HG03439 (cell line): ENCODE results near the gene NEMP2.
"Not testable (repeated sequence)": the region's sequence is repeated elsewhere in the genome, so short reads cannot be mapped to it uniquely, and the experiment has no call there.

Source experiments
- ATAC-seq: cut with Tn5 transposase; IDR thresholded peaks from one replicate; pipeline ENCODE4 v1.9.1; 2021; ENCODE audit warnings: mild to moderate bottlenecking, moderate library complexity; ENCODE audit not compliant: unreplicated experiment

NEMP2 gene

GRCh38 chr2:190494600-190495227 lies 39.8 kb downstream of the NEMP2 start:
- not testable (repeated sequence) for ATAC-seq

DNA sequence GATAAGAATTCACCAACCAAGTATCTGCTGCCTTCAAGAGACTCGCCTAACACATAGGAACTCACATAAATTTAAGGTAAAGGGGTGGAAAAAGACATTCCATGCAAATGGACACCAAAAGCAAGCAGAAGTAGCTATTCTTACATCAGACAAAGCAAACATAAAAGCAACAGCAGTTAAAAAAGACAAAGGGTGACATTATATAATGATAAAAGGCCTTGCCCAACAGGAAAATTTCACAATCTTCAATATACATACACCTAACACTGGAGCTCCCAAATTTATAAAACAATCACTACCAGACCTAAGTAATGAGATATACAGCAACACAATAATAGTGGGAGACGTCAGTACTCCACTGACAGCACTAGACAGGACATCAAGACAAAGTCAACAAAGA lies 41.4 kb downstream of the NEMP2 start:
- no peak for ATAC-seq

- ATAC-seq: no peak
Measured at GRCh38 chr2:190490502-190490901, 44.0 kb downstream of the NEMP2 start.

GRCh38 chr2:190489475-190489874 lies 45.0 kb downstream of the NEMP2 start:
- ATAC-seq: no peak

DNA sequence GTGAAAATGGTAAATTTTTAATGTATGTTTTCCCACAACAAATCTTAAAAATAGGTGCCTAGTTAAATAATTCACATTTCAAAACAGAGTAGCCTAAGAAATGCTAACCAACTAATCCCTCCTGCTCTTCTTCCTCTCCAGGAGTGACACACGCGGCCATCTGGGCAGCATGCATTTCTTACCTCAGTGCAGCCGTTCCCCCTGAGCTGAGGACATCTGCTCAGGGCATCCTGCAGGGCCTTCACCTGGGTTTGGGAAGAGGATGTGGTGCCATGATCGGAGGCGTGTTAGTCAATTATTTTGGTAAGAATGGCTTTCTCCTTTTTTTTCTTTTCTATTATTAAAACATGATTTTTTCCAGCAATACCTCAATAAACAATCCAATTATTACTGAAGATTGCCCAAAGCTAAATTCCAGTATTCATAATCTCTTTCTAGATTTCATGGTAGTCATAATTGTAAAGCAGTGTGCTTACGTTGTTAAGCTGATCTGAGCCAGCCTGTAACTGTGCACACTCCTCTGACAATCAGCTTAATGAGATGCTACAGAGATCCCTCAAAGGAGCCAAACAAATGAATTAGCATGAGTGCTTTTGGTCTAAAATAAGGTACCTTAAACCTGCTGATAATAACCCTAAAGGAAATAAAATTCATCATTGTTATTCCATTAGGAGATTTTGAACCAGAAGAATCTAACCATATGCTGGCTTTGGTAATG lies 45.8 kb downstream of the NEMP2 start:
- no peak for ATAC-seq

- ATAC-seq: no peak
Measured at GRCh38 chr2:190486037-190486623, 48.4 kb downstream of the NEMP2 start.

GRCh38 chr2:190482451-190482850 lies 52.1 kb downstream of the NEMP2 start:
- ATAC-seq: no peak

- ATAC-seq: no peak
Measured at GRCh38 chr2:190481339-190481738, 53.2 kb downstream of the NEMP2 start.

GRCh38 chr2:190478572-190479195 lies 55.8 kb downstream of the NEMP2 start:
- no peak for ATAC-seq

DNA sequence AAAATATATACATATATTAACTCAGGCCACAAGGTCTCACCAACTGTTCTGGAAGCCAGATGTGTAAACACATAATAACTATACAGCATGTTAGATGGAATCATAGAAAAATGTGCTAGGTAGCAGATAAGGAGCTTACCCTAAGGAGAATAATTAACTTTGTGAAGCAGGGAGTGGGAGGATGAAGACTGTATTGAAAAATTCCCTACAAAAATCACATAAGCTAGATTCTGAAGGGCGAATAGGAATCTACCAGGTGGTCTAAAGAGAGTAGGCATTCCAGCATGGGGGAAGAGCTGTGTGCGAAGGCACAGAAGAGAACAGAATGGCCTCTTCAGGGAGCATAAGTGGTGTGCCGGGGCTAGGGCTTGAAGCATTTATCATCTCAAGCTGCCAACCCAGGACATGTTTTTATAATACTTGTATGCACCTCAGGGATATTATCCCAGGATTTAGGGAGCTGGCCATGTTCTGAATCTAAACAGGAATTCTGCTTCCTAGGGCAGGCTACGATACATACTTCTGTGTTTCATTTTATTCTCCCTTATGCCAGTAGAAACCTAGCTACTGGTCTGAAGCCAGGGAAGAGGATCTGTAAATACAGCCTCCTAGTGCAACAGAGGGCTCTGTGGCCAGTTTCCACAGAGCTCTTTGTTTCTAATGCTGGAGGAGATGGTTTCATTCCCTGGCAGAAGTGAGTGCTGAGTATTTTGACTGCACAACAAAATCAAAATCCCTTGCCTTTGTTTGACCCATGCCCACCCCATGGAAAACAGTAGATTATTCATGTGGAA lies 56.7 kb downstream of the NEMP2 start:
- no peak for ATAC-seq

GRCh38 chr2:190470256-190470826 lies 64.2 kb downstream of the NEMP2 start:
- ATAC-seq: no peak

DNA sequence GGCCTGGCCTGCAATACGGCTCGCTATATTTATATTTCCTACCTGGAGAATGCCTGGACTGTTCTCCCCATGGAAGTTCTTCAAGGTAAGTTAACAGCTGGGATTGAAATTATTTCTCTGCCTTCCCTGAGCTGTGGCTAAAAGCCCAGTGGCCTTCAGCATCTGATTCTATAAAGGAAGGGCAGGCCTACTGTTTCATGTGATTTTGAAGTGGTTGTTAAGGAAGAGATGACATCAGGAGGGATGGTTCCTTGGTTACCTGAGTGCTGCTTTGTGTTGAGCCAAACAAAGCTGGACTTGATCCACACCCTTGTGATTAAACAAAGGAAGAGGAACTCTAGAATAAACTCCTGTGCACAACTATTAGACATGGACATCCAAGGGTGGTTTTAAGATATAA lies 64.8 kb downstream of the NEMP2 start:
- ATAC-seq: no peak

DNA sequence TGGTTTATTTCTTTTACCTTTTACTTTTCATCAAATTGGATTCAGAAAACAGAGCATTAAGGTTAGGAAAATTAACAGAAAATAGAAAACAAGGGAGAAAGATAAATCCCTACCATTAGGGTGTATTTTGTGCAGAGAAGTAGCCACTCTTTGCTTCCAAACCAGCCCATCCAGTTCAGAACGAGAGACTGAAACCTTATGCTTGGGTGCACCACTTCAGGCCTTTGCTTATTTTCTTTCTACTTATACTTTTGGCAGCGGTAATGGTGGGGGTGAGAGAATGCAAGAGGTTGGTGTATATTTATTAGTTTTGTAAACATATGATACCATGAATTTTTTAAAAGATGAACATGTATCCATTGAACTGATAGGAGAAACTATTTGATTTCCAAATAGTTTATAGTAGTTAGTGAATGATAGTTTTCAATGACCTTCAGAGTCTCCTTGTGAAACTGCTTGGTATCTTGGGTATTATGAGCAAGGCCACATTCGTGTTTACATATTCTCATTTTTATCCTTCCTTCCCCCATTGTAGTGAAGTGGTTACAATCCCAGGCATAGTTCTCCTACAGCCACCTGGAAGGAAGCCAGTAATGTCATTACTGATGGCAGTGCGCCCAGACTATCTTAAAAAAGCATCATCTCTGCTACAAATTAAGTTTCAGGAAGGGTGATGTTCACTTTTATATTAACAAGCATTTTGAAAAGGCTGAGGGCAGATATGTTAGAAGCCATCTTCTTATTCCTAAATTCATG lies 65.5 kb downstream of the NEMP2 start:
- ATAC-seq: no peak

DNA sequence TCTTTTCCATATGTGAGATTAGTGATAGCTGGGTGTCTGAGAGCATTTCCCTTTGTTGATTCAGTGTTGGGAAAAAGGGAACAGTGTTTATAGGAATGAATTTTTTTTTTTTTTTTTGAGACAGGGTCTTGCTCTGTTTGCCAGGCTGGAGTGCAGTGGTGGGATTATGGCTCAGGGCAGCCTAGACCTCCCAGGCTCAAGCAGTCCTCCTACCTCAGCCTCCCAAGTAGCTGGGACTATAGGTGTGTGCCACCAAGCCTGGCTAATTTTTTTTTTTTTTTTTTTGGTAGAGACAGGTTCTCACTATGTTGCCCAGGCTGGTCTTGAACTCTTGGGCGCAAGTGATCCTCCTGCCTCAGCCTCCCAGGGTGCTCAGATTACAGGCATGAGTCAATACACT lies 66.2 kb downstream of the NEMP2 start:
- not testable (repeated sequence) for ATAC-seq

GRCh38 chr2:190467575-190468083 lies 66.9 kb downstream of the NEMP2 start:
- ATAC-seq: peak; percentile 50

- no peak for ATAC-seq
Measured at GRCh38 chr2:190466819-190467446, 67.6 kb downstream of the NEMP2 start.

- peak; percentile 50 for ATAC-seq
Measured at GRCh38 chr2:190465060-190465459, 69.5 kb downstream of the NEMP2 start.

- no peak for ATAC-seq
Measured at GRCh38 chr2:190462611-190463010, 71.9 kb downstream of the NEMP2 start.

- ATAC-seq: no peak
Measured at GRCh38 chr2:190462181-190462580, 72.3 kb downstream of the NEMP2 start.
